ENCODE data around the gene ABHD2. TPM values are rescaled to one million over a fixed set of nuclear protein-coding genes. Genes with fewer than 3 reads are reported as not detected.

Gene ABHD2
- total RNA-seq, 1 donor: 115 TPM

Small RNA genes lying within 50 kb of the gene (small RNA-seq; reads per million reads assigned to genes)
- gene RNU7-195P: not detected

Other genes with a start within 250 kb of the ABHD2 start
- 14.7 and 18.8 TPM in 2 replicates for gene HAPLN3, start 192.9 kb upstream of the ABHD2 start, total RNA-seq
- gene MFGE8, start 175.1 kb upstream of the ABHD2 start, total RNA-seq: 195 and 209 TPM in 2 replicates
- gene RLBP1, start 133.1 kb downstream of the ABHD2 start, total RNA-seq: under 0.01 TPM in 2 replicates
- 11.8 and 59.4 TPM in 2 replicates for gene FANCI, start 155.5 kb downstream of the ABHD2 start, total RNA-seq
- 50.7 and 61.2 TPM in 2 replicates for gene POLG, start 246.4 kb downstream of the ABHD2 start, total RNA-seq